ENCODE results near the gene JUN.

The JUN gene

GRCh38 chr1:58764294-58764978 lies 19.4 kb downstream of the JUN start:
- no peak for DNase-seq

GRCh38 chr1:58763214-58763613 lies 20.6 kb downstream of the JUN start:
- no peak for DNase-seq

DNA sequence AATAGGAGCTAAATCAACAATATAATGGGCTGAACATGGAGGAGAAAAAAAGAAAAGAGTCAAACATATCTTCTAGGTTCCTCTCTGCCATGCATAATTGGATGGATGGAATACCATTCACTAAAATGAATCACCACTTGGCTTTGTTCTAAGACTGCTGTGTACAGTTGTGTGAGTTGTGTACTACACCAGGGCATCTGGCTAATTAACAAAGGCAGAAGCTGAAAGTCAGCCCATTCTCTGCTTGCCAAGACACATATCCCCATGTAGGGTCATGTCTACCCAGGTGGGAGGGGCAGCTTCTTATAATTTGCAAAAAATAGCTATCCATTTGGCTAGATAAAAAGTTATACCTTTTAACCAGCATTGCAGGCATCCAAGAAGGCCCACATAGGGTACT lies 21.0 kb downstream of the JUN start:
- no peak for DNase-seq

GRCh38 chr1:58755468-58755872 lies 28.4 kb downstream of the JUN start:
- peak in 32 of 58 donors; percentile 2 to 71 (median 25) for DNase-seq

DNA sequence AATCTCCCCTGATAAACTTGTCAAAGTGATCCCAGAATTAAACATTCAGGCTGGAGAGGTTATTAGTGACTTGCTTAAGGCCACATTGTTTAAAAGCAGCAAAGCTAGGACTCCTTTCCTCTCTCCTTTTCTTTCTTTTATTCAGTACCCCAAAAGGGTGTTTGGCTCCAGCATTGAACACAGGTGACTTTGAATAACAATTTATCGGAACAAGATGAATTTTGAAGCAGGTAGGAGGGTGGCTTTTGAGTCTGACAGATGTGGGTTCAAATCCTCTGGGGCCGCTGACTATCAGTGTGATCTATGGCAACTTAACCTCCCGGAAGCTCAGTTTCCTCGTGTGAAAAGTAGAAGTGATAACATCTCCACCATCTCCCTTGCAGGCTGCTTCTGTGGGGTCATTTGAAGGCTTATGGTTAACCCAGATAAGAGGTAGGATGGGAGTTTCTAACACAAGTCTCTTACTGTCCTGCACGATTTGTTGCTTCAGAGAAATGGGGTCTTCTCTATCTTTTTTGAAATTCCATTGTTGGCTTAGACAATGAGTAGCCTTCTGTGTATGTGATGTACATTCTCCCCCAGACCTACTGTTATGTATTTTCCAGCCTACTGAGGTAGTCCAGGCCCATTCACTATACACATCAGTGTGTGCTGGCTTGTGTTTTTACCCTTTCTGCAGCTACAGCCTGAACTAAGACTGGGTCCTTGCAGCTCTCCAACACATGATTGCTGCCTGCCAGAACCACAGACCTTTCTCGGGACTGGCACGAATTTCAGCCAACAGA lies 29.0 kb downstream of the JUN start:
- no peak for DNase-seq

DNA sequence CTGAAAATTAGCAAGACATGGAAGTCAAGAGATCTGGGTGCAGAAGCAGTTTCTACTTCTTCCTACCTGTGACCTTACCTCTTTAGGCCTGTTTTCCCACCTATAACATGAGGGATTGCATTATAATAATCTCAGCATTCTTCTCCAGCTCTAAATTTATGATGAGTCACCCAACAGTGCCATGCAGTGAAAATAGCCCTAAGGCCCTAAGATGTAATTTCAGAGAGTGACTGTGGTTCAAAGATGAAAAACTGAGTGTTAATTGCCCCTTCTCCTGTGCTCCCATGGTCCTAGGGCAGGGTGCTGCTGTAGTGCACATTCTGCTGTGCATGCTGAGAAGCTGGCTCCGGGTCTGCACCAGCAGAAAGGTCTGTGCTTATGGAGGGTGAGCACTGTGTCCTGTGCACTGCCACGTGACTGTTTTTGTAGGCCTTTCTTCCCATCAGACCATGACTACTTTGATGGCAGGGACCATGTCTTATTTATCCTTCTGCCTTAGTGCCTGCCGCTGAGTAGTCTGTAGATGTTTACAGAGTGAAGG lies 29.7 kb downstream of the JUN start:
- DNase-seq, result no peak

GRCh38 chr1:58753431-58753866 lies 30.4 kb downstream of the JUN start:
- peak in 1 of 58 donors; percentile 9 for DNase-seq

- DNase-seq, result no peak
Measured at GRCh38 chr1:58749646-58750045, 34.2 kb downstream of the JUN start.

DNA sequence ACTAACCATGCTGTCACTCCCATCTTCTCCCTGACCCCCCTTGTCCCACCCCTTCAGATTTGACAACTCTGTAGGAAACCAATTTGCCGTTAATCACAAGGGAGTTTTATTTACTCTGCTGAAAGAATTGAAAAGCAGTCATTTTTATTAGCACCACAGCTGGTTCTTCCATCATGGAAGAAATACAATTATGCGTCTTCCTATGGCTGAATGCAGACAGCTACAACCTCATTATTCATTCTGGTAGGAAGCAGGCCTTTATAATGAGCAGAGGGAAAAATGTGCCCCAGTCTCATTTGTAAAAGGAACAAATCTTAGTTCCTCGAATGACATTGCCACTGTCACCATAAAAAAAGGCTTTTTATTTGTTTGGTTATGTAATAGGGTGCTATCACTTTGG lies 35.2 kb downstream of the JUN start:
- no peak for DNase-seq

DNA sequence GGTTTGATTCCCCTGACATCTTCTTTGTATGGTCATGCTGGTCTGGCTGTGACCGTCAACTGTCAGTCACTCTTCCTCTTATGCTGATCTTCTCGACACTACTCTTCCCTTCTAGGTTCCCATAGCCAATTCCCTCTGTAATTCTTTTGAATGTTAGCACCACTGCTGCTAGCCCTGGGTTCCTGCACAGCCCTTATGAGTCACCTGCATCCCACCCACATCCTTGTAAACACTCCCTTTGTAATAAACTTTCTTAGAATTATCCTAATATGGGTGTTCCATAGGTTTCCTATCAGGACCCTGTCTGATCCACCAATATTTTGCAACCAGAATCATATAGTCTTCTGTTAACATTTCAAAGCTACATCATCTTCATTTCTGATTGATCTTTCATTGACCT lies 37.1 kb downstream of the JUN start:
- DNase-seq, result no peak

- DNase-seq, result no peak
Measured at GRCh38 chr1:58746182-58746581, 37.7 kb downstream of the JUN start.

- DNase-seq, result no peak
Measured at GRCh38 chr1:58745666-58746065, 38.2 kb downstream of the JUN start.

GRCh38 chr1:58745117-58745516 lies 38.7 kb downstream of the JUN start:
- no peak for DNase-seq

GRCh38 chr1:58741678-58742553 lies 41.9 kb downstream of the JUN start:
- no peak for DNase-seq

DNA sequence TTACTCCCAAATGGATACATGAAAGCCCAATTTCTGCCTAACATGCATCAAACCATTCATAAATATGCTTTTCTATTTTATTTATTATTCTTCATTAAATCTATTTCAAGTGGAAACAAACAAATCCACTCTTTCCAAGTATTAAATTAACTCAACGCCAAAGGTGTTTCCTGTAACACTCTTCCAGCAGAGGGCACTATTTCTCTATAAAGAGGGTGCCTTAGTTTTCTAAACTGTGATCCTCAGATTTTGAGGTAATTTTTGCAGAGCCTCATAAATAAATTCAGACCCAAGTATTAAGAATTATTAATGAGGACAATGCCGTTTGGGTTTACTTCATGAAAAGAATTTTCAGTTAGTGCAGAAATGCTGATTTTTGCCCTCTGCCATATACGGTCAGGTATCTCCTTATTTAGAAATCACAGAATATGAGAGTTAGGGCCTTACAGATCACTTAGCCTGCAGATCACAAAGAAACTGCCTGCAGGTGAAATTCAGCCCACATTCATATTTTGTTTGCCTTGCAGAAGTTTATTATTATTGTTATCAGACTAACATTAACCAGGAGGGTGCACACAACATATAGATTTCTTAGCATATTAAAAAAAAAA lies 43.9 kb downstream of the JUN start:
- DNase-seq, result peak in 3 of 58 donors; percentile 9 to 47 (median 23)

- no peak for DNase-seq
Measured at GRCh38 chr1:58738876-58739275, 45.0 kb downstream of the JUN start.

GRCh38 chr1:58735586-58735985 lies 48.3 kb downstream of the JUN start:
- no peak for DNase-seq

DNA sequence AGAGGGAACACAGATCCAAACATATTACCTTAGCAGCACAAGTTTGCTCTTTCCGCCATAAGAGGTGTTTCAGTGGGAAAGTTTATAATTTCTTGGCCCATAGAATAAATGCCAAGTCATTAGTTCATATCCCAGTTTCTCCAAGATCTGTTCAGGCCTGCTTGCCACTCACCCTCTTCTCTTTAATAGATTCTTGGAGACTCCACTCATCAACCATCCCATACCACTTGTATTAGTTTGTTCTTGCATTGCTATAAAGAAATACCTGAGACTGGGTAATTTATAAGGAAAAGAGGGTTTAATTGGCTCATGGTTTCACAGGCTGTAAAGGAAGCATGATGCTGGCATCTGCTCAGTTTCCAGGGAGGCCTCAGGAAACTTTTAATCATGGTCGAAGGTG lies 49.2 kb downstream of the JUN start:
- no peak for DNase-seq

GRCh38 chr1:58732087-58732775 lies 51.6 kb downstream of the JUN start:
- no peak for DNase-seq
